Tongue (tissue), 2 donors: ENCODE measurements around the gene DTNA. TPM values are rescaled to one million over a fixed set of nuclear protein-coding genes. Genes with fewer than 3 reads are reported as not detected.
"Not testable (repeated sequence)": the region's sequence is repeated elsewhere in the genome, so short reads cannot be mapped to it uniquely, and the experiment has no call there.

Experiments
- DNase-seq: peaks from one replicate; pipeline ENCODE4 v3.0.0-alpha.2; 2015
- total RNA-seq: library from RNA; depleted of rRNA; stranded (reverse); fragments of >200 nt; gene quantifications from one replicate; pipeline ENCODE4 v1.2.3, GENCODE V29; 2014

The DTNA gene
- total RNA-seq: 105 TPM

DNA sequence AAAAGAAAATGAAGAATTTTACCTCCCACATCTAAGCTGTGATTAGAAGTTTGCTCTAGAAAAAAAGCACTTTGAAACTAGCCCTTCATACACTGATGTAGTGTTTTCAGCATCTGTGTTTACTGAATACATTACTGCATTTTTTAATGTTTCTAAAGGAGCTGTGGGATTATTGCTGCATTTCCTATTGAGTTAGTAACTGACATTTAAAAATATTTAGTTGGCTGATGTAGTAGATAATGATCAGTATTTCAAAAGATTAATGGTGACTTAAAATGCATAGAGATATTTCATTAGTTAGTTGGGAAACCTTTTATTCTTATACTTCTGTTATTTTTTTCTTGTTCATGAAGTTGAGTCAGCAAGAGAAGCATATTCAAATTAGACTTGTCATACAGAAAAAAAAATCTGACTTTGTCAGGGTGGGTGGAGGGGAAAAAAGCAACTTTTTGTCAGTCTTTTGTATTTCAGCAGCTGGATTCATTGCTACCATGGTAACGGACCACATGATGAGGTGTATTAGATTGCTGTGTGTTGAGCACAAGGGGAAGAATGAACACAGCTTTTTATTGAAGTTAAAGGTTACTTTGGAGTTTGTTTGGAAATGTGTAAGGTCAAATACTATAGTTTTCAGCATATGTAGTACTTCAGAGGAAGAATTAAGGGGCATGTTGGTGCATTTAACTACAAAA, at the start of gene DTNA:
TSS of gene DTNA (plus strand) at position 549 of the 692 bp plus-strand sequence. CDS start 45,679 bp downstream, outside the sequence.
- DNase-seq: peak; percentile 90

DNA sequence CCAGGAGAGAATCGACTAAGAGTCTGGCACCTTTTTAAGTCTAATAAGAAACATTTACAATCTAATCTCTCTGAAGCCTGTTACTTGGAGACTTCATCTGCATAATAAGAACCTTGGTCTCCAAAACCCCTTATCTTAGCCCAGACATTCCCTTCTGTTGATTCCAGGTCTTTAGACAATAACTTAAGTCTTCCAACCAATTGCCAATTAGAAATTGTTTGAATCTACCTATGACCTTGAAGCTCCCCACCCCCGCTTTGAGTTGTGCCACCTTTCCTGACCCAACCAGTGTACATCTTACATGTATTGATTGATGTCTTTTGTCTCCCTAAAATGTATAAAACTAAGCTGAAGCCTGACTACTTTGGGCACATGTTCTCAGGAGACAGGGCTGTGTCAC, 49.5 kb upstream of the DTNA start:
- DNase-seq: no peak

DNA sequence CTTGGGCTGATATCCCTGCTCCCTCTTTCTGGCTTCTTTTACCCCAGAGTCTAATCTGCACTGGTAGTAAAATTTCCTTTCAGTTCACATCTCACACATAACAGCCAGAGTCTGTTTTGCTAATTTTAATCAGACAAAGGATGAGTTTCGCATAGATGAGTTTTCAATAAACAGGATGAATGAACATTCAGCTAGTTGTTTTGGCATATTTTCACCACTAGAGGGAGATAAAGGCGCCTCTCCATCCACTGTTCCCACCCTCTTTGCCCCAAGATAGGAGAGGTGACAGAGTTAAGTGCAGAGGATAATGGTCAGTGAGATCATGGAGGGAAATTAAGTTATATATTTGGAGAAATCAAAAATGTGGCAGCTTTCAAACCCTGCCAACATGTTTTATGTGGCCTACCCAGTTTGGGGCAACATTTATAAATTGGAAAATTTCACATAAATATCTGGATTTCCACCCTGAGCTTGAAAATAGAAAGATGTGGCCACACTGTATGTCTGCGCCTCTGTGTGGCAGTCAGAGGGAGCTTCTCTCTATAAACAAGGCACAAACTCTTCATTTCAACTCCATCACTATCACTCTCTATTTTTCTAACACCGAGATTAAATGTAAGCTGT, 48.5 kb upstream of the DTNA start:
- DNase-seq: peak; percentile 65

DNA sequence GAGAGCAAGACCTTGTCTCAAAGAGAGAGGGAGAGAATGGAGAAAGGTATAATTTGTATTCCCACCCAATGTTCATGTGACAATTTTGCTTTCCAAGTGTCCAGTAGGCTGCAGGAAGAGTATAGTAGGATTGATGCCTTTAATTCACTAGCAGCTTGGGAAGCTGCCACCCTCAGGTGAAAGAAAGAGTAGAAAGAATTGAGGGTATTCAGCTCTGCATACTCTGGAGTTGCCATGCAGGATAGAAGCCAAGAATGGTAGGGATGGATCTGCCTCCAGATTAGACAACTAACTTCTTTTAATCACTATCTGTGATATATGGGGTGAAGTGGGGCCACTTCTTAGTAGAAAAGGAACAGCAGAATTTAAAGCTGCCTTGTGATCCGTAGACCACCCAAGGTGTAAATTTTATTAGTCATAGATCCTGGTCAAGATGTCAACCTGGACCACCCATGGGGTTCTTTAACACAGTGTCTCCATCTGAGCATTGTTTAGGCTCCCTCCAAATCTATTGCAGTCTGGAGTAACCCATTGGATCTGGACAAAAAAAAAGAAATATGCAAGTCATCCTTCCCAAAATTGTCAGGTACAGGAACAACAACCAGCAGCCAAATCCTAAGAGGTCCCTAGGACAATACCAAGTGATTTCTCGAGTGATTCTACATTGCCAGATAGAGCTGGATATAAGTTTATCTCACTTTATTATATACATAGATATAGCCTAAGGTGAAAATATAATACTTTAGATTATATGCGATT, 33.1 kb upstream of the DTNA start:
- DNase-seq: no peak

DNA sequence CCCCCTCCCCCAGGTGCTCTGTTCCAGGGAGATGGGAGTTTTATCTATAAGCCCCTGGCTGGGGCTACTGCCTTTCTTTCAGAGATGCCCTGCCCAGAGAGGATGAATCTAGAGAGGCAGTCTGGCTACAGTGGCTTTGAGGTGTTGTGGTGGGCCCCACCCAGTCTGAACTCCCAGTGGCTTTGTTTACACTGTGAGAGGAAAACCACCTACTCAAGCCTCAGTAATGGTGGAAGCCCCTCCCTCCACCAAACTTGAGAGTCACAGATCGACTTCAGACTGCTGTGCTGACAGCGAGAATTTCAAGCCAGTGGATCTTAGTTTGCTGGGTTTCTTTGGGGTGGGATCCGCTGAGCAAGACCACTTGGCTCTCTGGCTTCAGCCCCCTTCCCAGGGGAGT, 20.3 kb upstream of the DTNA start:
- not testable (repeated sequence) for DNase-seq

DNA sequence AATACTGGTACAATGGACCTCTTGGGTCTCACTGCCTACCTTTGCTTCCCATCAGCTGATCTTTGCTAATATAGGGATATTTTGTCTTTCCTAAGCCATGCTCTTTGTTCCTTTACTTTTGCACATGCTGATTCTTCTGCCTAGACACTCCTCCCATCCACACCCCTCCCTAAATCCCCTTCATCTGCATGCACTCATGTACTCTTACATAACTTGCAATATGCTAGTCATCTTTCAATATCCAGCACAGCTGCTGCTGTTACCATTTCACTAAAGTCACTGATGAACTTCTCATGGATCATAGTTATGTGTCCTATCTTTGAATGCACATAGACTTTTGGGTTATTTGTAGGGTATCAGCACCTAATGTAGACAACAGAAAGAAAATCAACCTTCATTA, 18.5 kb upstream of the DTNA start:
- peak; percentile 68 for DNase-seq

DNA sequence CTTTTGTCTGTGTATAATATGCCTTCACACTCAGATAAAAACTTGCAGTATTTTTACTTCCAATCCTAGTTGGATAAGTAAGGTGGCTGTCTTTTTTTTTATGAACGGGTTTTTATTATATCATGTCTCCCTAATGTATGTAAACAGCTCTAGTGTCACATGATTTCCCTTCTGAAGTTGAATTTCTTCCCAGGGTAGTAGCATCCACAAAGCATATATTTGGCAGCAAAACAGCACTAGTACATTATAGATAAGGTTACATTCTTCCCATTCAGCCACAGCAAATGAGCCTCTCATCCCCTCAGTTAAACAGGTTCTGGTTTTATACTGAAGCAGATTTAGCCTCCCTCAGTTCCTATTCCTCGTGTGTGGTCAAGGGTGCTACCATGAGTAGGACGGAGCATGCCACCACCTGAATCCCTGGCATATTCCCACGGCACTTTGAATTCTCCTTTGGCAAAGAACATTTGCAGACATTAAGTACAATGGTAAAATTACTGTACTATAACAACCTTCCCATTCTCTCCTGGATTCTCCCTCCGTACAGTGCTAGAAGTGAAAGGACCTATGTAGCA, 15.4 kb upstream of the DTNA start:
- peak; percentile 25 for DNase-seq

DNA sequence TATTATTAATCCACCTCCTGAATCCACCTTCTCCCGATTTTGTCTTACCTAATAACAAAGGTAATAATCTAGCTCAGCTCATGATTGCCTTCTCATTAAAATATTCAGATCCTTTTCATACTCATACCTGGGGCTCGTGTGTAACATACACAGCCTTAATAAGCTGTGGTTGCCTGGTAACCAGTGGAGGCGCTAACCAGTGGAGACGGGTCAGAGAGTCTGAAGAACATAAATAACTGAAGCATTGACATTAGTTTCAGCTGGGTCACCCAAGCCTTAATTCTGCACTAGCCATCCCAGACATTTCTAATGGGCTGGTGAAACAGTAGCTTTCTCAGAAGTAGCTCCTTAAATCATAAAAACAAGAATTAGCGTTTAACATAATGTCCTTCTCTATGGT, 14.8 kb upstream of the DTNA start:
- DNase-seq: peak; percentile 13

DNA sequence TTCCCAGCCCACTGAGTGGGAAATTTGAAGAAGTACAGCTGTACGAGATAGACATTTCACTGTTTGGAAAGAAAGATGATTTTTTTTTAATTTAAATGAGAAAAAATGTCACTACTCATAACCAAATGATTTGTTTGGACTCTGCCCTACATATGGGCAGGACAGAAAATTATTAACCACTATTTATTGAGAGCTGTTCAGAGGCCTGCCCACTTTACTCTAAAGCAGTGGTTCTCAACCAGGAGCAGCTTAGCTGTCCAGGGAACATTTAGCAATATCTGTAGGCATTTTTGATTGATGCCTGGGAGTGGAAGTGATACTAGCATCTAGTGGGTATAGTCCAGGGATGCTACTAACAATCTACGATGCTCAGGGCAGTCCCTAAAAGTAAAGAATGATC, 13.4 kb upstream of the DTNA start:
- DNase-seq: no peak

DNA sequence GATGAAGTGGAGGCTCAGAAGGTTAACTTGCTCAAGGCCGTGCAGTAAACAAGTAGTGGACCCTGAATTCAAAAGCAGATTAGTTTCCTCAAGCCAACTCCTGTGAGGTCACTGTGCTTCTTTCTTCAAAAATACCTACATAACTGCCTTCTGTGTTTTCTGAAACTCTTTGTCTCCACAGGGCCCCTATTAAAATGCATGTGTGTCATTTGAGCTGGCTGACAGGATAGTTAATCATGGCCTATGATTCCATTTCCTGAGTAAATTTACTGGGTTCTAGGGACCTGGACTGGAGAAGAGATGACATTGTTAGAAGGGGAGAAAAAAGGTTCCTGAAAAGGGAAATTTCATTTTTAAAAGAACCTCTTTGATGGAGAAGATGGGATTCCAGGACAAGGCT, 12.9 kb upstream of the DTNA start:
- no peak for DNase-seq

DNA sequence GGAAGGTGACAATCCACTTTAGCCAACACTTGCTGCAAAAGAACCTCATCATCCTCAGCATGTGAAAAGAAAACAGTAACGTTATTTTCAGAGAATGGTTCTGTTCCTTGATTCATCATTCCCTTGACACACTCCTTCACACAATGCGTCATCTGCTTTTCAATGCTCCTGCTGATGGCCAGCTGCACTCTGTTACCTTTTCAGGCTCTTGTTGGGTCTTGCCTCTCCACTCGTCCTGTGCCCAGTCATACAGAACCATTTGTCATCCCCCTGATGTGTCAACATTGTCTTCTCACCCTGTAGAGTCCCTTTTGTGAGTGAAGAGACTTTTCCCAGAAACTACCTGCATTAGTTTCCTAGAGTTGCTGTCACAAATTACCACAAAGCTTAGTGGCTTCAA, 12.2 kb upstream of the DTNA start:
- DNase-seq: no peak

DNA sequence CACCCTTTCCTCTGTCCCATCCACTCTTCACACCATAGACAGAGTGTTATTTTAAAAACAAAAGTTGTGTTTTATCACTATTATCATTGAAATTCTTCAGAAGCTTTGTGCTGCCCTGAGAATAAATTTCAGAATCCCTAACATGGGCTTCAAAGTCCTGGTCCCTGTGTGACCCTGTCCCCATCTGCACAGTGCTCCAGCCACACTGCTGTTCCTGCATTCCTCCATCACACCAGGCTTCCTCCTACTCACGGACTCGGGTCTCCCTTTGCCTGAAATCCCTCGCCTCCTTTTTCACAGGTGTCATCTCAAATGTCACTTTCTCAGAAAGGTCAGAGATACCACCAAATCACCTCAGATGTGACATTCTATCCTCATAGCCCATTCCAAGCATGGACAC, 8.2 kb upstream of the DTNA start:
- no peak for DNase-seq

DNA sequence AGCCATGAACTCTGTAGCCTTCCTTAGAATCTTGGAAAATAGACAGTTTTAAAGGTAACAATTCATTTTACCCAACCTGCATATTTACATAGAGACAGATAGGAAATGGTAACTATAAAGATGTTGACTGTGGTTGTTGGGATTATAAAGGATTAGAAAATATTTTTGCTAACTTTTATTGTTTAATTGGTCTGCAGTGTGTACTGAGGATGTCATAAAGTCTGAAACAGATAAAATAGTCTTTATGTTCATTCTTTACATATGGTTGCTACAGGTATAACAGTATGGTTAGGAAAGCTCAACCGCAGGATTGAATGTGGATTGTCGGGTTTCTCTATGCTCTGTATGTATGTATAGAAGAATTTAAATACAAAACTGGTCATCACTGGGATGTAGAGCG, 7.3 kb upstream of the DTNA start:
- no peak for DNase-seq

DNA sequence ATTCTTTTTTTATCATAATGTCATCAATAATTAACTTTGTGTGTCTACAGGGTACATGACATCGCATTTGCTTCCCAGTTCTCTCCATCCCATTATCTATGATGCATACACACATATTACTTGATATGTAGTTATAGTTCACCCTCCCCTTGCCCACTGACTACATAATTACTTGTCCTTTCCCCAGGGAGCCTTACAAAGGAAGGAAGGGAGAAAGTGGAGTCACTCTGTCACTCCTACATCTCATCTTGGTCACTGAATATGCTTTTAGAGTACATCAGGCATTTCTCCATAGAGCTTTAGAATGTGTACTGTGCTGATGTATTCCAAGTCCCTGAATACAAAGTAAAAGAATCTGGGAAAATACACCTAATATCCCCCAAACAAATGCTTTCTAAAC, 6.0 kb upstream of the DTNA start:
- DNase-seq: no peak

DNA sequence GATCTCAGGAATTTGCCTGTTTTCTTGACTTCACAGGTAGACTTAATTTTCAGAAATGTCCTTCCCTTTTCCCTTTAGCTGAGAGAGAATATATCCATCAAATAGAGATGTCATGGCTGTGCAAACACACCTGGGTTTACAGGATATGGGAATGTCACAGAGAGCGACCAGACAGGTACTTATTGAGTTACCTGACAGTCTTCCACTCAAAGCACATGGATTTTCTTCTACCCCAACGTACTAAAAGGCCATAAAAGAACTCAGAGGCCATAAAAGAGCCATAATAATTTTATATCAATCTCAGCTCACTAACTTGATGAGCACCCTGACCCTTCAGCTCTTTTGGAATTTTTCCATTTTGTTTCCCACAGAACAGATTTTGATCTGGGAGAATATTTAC, 5.3 kb upstream of the DTNA start:
- DNase-seq: no peak

DNA sequence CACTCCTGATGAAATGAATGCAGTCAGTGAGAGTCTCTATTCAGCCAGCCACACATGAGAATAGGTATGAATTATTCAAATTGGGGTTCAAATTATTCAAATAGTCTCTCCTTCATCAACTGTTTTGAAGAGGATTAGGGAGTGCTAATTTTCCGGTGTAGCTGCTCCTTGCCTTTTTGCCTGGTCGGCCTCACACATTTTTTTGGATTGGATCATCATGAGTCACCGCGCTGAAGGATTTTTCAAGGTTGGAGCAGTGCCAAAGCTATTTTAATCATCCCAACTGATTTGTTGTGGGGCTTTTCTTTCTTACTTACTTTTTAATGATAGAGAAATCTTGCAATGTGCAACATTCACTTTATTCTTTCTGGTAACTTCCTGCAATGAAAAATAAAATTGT, 2.4 kb upstream of the DTNA start:
- peak; percentile 94 for DNase-seq

DNA sequence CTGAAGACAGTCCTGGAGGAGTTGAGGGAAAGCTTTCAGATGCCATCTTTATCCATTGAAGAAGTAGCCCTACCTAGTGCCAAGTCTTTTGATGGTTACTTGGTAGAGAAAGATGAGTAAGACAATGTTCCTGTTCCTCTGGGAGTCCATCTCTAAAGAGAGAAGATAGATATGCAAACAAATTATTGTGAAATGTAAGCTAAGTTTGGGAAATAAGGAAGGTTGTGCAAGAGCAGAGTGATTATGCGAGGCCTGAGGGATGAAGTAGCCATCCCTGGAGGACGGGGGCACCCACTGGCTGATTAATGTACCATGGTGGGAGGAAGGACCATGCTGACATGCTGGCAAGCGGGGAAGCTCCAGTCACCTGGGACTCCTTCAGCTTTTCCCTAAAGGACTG, 994 bp upstream of the DTNA start:
- no peak for DNase-seq

DNA sequence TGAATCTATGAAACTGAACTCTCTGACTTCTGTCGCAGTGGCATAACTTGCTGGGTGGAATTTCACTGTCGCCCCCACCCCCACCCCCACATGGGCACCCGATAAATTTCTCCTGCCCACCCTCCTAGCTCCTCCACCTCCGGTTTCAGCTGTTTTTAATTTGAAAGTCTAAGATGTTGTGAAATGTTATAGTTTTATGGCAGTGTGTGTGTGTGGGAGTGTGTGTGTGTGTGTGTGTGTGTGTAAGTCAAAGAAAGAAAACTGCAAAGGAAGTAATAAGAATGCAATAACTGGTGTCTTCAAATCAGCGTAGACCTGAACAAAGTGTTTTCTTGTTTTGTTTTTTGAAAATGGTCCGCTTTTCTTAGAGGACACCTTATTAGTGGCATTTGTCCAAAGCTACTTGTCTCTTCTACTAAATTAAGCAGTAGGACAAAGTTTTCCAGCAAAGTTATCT, 388 bp downstream of the DTNA start:
- no peak for DNase-seq

DNA sequence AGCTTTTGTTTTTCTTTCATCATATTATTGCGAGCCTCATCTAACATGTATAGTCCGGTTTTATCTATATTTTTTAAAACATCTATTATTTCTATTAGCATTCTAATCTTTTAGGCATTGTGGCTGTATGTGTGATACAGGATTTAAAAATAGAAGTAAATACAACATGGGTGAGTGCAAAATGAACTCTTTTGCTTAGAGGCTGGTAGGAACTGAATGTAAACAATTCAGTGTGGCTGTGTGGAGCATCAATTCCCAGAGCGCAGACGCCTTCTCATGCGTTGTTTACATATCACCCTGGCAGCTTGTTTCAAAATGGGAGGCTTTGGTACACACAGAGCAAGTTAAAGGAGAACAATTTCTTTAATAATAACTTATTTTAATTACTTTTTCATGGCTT, 836 bp downstream of the DTNA start:
- DNase-seq: peak; percentile 78

DNA sequence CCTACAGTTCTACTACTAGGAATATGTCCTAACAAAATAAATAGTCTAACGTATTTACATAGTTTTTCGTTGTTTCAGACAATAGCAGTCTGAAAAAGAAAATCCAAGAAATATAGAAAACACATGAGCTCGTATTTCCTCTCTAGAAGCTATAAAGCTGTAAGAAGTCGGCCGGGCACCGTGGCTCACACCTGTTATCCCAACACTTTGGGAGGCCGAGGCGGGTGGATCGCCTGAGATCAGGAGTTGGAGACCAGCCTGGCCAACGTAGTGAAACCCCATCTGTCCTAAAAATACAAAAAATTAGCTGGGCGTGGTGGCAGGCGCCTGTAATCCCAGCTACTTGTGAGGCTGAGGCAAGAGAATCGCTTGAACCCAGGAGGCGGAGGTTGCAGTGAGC, 6.0 kb downstream of the DTNA start:
- DNase-seq: not testable (repeated sequence)

DNA sequence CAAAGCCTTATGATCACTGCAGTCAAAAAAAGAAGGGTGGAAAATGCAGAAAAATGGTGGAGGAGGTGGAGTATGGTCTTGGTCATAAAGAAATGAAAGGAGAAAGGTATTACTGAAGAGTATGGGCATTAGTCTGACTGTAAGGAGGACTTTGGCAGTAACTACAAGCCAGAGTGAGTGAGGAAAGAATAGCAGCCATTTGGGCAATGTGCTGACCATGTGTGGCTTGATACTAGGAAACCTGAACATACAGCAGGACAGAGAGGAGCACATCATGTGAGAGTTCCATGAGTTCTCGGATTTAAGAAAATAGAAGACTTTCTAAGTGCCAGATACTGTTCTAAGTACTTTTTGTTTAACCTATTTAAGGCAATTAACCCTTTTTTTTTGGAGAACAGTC, 8.5 kb downstream of the DTNA start:
- no peak for DNase-seq

DNA sequence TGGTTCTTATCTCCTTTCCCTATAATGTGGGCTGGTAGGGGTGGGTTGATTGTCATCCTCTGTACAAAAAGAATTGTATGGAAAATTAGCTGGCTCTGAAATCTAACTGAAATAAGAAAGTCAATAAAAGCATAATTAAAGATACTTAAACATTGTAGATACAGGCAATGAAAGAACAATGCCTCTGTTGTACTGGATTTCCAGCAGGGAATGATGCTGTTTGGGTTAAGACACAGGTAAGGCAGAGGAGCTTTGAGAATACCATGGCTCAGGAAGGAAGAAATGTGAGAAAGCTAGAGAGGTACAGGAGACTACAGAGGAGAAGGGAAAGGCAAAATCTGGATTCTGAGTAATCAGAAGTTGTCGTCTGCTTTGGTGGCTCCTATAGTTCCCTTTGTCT, 10.1 kb downstream of the DTNA start:
- DNase-seq: no peak

DNA sequence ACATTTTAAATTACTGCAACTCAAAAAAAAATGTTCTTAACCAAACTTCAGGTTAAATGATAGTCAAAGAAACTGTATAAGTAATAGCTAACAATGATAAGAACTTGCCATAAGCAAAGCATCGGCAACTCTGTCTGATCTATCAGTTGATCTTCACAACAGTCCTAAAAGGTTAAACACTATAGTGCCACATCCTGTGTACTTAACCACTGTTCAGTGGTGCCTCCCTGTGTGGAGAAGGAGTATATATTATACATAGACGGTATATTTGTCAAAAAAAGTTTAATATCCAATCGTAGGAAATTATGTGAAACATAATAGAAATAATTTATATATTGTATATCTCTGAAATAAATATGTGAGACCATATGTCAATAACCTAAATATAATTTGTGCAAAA, 13.0 kb downstream of the DTNA start:
- DNase-seq: no peak
